ENCODE data around the gene PRRC2A.

Gene PRRC2A

GRCh38 chr6:31680226-31681134 lies 60.0 kb downstream of the PRRC2A start, which contains the start of gene LY6G5C (continued):
- TF ChIP-seq ZBTB48 (tag by site-specific recombination; IDR thresholded peaks at IDR 0.05) (no peak), ZNF629 (tag by site-specific recombination; IDR thresholded peaks at IDR 0.05) (0 out of 2 replicates have a peak, but pooled peaks have one; percentile 17), ZNF19 (tag by site-specific recombination; IDR thresholded peaks at IDR 0.05; ENCODE audit: low read depth) (no peak), ZNF510 (tag by site-specific recombination; IDR thresholded peaks at IDR 0.05; ENCODE audit: insufficient replicate concordance) (no peak), PRDM10 (tag by site-specific recombination; IDR thresholded peaks at IDR 0.05) (peak; percentile 60), ZNF157 (tag by site-specific recombination; IDR thresholded peaks at IDR 0.05) (no peak), ZBTB7A (tag by site-specific recombination; IDR thresholded peaks at IDR 0.05; ENCODE audit: low read depth) (no peak), ZNF324 (tag by site-specific recombination; IDR thresholded peaks at IDR 0.05) (0 out of 2 replicates have a peak, but pooled peaks have one; percentile 25), ZNF2 (tag by site-specific recombination; IDR thresholded peaks at IDR 0.05) (peak; percentile 34; the same call in 1 of the 2 replicates), ZNF426 (tag by site-specific recombination; IDR thresholded peaks at IDR 0.05) (no peak), ZNF670 (tag by site-specific recombination; IDR thresholded peaks at IDR 0.05; ENCODE audit: low read depth) (no peak), ZSCAN5A (tag by site-specific recombination; IDR thresholded peaks at IDR 0.05) (no peak), KLF8 (tag by site-specific recombination; IDR thresholded peaks at IDR 0.05) (no peak), MZF1 (tag by site-specific recombination; IDR thresholded peaks at IDR 0.05; ENCODE audit: borderline replicate concordance) (no peak), ZNF248 (tag by site-specific recombination; IDR thresholded peaks at IDR 0.05) (no peak), ZEB2 (tag by site-specific recombination; IDR thresholded peaks at IDR 0.05) (peak; percentile 70), ZNF26 (tag by site-specific recombination; IDR thresholded peaks at IDR 0.05) (no peak)

GRCh38 chr6:31681135-31681671 lies 60.7 kb downstream of the PRRC2A start:
- H3K9me3 ChIP-seq (ENCODE audit: control insufficient read depth, insufficient read depth, low read depth, low read length): no peaks in the 10 kb centered on the region
- ChIA-PET POLR2A (interaction anchor here (0.6 to 2.1 kb wide), 13 partner anchors 9 to 271 kb away, joined by 3 to 15 read pairs (median 4); partner anchors contain the start of genes ABHD16A, CSNK2B, GPANK1 and HSPA1B), CTCF (interaction anchor here (0.6 to 2.3 kb wide), 26 partner anchors 9 to 553 kb away, joined by 3 to 24 read pairs (median 4); partner anchors contain the start of genes CSNK2B, LY6G6C and MSH5)
- H3K27ac ChIP-seq (ENCODE audit: extremely low read depth, low read depth, low read length): no peak overlapping the region; the same call in 1 of the 2 replicates
- no peaks in the 10 kb centered on the region; the same call in 1 of the 2 replicates for H3K4me1 ChIP-seq (ENCODE audit: control insufficient read depth, insufficient read depth, low read length)
- TF ChIP-seq ZBTB6 (tag by site-specific recombination; IDR thresholded peaks at IDR 0.05) (no peak), ZNF518A (tag by site-specific recombination; conservative IDR thresholded peaks at IDR 0.05; ENCODE audit: low read depth) (no peak), ZEB2 (tag by site-specific recombination; IDR thresholded peaks at IDR 0.05) (peak; percentile 8; the same call in 1 of the 2 replicates)
- peak overlapping the region; percentile 27 for H3K4me3 ChIP-seq (ENCODE audit: low read depth, low read length)
- H3K36me3 ChIP-seq (ENCODE audit: control insufficient read depth in 2 of 2, insufficient read depth in 1 of 2, low read length in 2 of 2): peaks cover 0 to 7% of the 10 kb centered on the region in 2 experiments; a peak in 1 of 3 replicates
